ENCODE measurements around the gene EPS8L1. TPM values are rescaled to one million over a fixed set of nuclear protein-coding genes. Genes with fewer than 3 reads are reported as not detected.

EPS8L1 gene
- total RNA-seq, 1 donor from 2014 or later, result 22.4 TPM

- Mint-ChIP-seq H3K36me3 (ENCODE audit: low read depth) (peaks cover 2% of the 10 kb centered on the region), H3K27me3 (ENCODE audit: low read depth) (no peaks in the 10 kb centered on the region), H3K4me1 (no peaks in the 10 kb centered on the region), H3K9me3 (no peaks in the 10 kb centered on the region), H3K27ac (ENCODE audit: unreplicated experiment) (no peak overlapping the region), H3K4me3 (no peak overlapping the region)
- TF ChIP-seq CTCF (conservative IDR thresholded peaks at IDR 0.05), result no peak
- DNase-seq (ENCODE audit: low read depth, low spot score), result no peak
Measured at GRCh38 chr19:55041627-55042343, 33.9 kb upstream of the EPS8L1 start.

- H3K9me3 Mint-ChIP-seq, result no peaks in the 10 kb centered on the region
- TF ChIP-seq CTCF (conservative IDR thresholded peaks at IDR 0.05), result no peak
- no peaks in the 10 kb centered on the region for H3K27me3 Mint-ChIP-seq (ENCODE audit: low read depth)
- H3K36me3 Mint-ChIP-seq (ENCODE audit: low read depth), result peaks cover 2% of the 10 kb centered on the region
- H3K4me3 Mint-ChIP-seq, result no peak overlapping the region
- H3K27ac Mint-ChIP-seq (ENCODE audit: unreplicated experiment), result no peak overlapping the region
- DNase-seq (ENCODE audit: low read depth, low spot score), result no peak
- no peaks in the 10 kb centered on the region for H3K4me1 Mint-ChIP-seq
Measured at GRCh38 chr19:55042344-55042678, 33.4 kb upstream of the EPS8L1 start.

GRCh38 chr19:55042688-55043087 lies 33.0 kb upstream of the EPS8L1 start:
- no peak for DNase-seq (ENCODE audit: low read depth, low spot score)
- H3K27me3 Mint-ChIP-seq (ENCODE audit: low read depth), result no peaks in the 10 kb centered on the region
- no peak overlapping the region for H3K27ac Mint-ChIP-seq (ENCODE audit: unreplicated experiment)
- no peak overlapping the region for H3K4me3 Mint-ChIP-seq
- H3K9me3 Mint-ChIP-seq, result no peaks in the 10 kb centered on the region
- H3K4me1 Mint-ChIP-seq, result no peaks in the 10 kb centered on the region
- TF ChIP-seq CTCF (conservative IDR thresholded peaks at IDR 0.05), result no peak
- H3K36me3 Mint-ChIP-seq (ENCODE audit: low read depth), result peaks cover 2% of the 10 kb centered on the region

GRCh38 chr19:55044286-55044685 lies 31.4 kb upstream of the EPS8L1 start:
- no peak overlapping the region for H3K27ac Mint-ChIP-seq (ENCODE audit: unreplicated experiment)
- H3K27me3 Mint-ChIP-seq (ENCODE audit: low read depth), result no peaks in the 10 kb centered on the region
- no peak for DNase-seq (ENCODE audit: low read depth, low spot score)
- no peaks in the 10 kb centered on the region for H3K4me1 Mint-ChIP-seq
- no peak for TF ChIP-seq CTCF (conservative IDR thresholded peaks at IDR 0.05)
- no peak overlapping the region for H3K4me3 Mint-ChIP-seq
- H3K36me3 Mint-ChIP-seq (ENCODE audit: low read depth), result peaks cover 2% of the 10 kb centered on the region
- no peaks in the 10 kb centered on the region for H3K9me3 Mint-ChIP-seq

- Mint-ChIP-seq H3K36me3 (ENCODE audit: low read depth) (no peaks in the 10 kb centered on the region), H3K27me3 (ENCODE audit: low read depth) (no peaks in the 10 kb centered on the region), H3K4me3 (no peak overlapping the region), H3K27ac (ENCODE audit: unreplicated experiment) (no peak overlapping the region), H3K4me1 (no peaks in the 10 kb centered on the region), H3K9me3 (no peaks in the 10 kb centered on the region)
- no peak for TF ChIP-seq CTCF (conservative IDR thresholded peaks at IDR 0.05)
- no peak for DNase-seq (ENCODE audit: low read depth, low spot score)
Measured at GRCh38 chr19:55044771-55045716, 30.6 kb upstream of the EPS8L1 start.
